ENCODE data around the gene RTN4R.

The RTN4R gene

DNA sequence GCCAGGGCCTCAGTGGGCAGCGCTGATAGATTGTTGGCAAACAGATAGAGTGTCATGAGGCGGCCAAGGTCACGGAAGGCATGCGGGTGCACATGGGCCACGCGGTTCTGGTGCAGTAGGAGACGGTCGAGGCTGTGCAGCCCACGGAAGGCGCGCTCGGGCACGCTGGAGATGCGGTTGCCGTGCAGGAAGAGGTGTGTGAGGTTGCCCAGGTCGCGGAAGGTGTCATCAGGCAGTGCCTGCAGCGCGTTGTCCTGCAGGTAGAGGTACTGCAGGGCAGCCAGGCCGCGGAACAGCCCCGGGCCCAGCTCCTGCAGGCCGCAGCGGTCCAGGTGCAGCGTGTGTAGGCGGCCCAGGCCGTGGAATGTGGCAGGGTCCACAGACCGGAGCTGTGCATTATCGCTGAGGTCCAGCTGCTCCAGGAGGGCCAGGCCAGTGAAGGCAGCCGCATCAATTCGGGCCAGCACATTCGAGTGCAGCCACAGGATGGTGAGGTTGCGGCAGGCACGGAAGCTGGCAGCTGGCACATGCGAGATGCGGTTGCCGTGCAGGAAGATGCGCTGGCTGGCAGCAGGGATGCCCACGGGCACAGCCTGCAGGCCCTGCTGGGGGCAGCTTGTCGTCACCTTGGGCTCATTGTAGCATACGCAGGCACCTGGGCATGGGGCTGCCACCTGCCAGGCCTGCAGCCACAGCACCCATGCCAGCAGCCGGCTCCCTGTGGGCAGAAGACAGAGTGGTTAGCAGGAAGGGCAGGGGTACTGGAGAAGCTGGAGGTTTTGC is 25.5 kb downstream of the RTN4R start:
- H3K27ac ChIP-seq, result no peak overlapping the region

DNA sequence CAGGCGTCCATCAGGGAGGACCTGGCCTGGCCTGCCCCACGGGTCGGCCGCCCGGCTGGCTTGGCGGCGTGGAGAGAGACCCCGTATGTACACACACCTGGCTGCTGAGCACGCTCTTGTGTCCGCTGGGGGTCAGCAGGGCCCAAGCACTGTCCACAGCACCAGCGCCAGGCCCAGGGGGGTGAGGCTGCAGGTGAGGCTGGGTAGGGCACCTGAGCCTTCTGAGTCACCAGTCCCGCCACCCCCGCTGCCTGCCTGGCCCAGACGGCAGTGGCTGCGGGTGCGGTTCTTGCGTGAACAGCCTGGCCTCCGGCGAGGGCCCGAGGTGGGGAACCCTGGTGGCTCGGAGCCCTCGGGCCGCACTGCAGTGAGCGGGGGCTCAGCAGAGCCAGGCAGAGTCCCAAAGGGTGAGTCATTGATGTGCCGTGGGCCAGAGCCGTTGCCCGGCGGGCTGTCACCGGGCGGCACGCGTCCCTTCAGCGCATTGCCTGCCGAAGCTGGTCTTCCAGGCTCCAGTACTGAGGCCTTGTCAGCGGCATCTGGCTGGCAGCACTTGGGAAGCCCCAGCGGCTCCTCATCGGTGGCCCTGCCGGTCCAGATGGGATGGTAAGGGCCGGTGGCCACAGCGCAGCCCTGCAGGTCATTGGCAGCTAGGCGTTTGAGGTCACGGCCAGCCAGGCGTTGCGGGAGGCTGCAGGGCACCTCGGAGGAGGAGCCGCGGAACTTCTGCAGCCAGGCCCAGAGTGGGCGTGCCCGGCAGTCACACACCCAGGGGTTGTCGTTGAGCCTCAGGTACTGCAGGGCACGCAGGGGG is 26.3 kb downstream of the RTN4R start:
- H3K27ac ChIP-seq, result no peak overlapping the region
- DNase-seq, result no peak
- TF ChIP-seq CTCF (IDR thresholded peaks at IDR 0.05; ENCODE audit: low read depth, low read length, missing control alignments), result no peak
- no peaks in the 10 kb centered on the region for H3K27me3 ChIP-seq (replicated peaks)
- H3K36me3 ChIP-seq (replicated peaks), result no peaks in the 10 kb centered on the region
- in situ Hi-C loops (cut with HindIII; ENCODE audit: low pct_ligation_motif_present, low sequenced_read_pairs), result no loop called here
- H3K4me3 ChIP-seq (ENCODE audit: low read depth, low read length), result no peak overlapping the region

More for the DNA sequence above, 25.5 kb downstream of the RTN4R start:
- Histone ChIP-seq H3K36me3 (replicated peaks) (no peaks in the 10 kb centered on the region), H3K27me3 (replicated peaks) (no peaks in the 10 kb centered on the region), H3K4me3 (ENCODE audit: low read depth, low read length) (no peak overlapping the region)
- in situ Hi-C loops (cut with HindIII; ENCODE audit: low pct_ligation_motif_present, low sequenced_read_pairs), result no loop called here
- no peak for DNase-seq
- no peak for TF ChIP-seq CTCF (IDR thresholded peaks at IDR 0.05; ENCODE audit: low read depth, low read length, missing control alignments)

GRCh38 chr22:20240900-20241299 is 27.2 kb downstream of the RTN4R start:
- no peak for TF ChIP-seq CTCF (IDR thresholded peaks at IDR 0.05; ENCODE audit: low read depth, low read length, missing control alignments)
- in situ Hi-C loops (cut with HindIII; ENCODE audit: low pct_ligation_motif_present, low sequenced_read_pairs), result no loop called here
- no peak overlapping the region for H3K27ac ChIP-seq
- no peak overlapping the region for H3K4me3 ChIP-seq (ENCODE audit: low read depth, low read length)
- DNase-seq, result no peak
- no peaks in the 10 kb centered on the region for H3K36me3 ChIP-seq (replicated peaks)
- H3K27me3 ChIP-seq (replicated peaks), result no peaks in the 10 kb centered on the region

GRCh38 chr22:20240447-20240764 is 27.7 kb downstream of the RTN4R start:
- TF ChIP-seq CTCF (IDR thresholded peaks at IDR 0.05; ENCODE audit: low read depth, low read length, missing control alignments), result no peak
- no peak for DNase-seq

GRCh38 chr22:20239676-20240446 is 28.3 kb downstream of the RTN4R start:
- no peak for TF ChIP-seq CTCF (IDR thresholded peaks at IDR 0.05; ENCODE audit: low read depth, low read length, missing control alignments)
- H3K27me3 ChIP-seq (replicated peaks), result no peaks in the 10 kb centered on the region
- DNase-seq, result no peak
- in situ Hi-C loops (cut with HindIII; ENCODE audit: low pct_ligation_motif_present, low sequenced_read_pairs), result no loop called here
- H3K36me3 ChIP-seq (replicated peaks), result no peaks in the 10 kb centered on the region
- H3K27ac ChIP-seq, result no peak overlapping the region
- no peak overlapping the region for H3K4me3 ChIP-seq (ENCODE audit: low read depth, low read length)

More at GRCh38 chr22:20240447-20240764, 27.7 kb downstream of the RTN4R start:
- in situ Hi-C loops (cut with HindIII; ENCODE audit: low pct_ligation_motif_present, low sequenced_read_pairs), result no loop called here
- no peaks in the 10 kb centered on the region for H3K36me3 ChIP-seq (replicated peaks)
- no peak overlapping the region for H3K4me3 ChIP-seq (ENCODE audit: low read depth, low read length)
- H3K27ac ChIP-seq, result no peak overlapping the region
- H3K27me3 ChIP-seq (replicated peaks), result no peaks in the 10 kb centered on the region
